NCI-H2107 treated with DMSO at 0.1 percent for 48 hours (cell line): ENCODE results near the gene FAM120B.

Experiments used
- DNase-seq: peaks from one replicate; lab custom pipeline; 2025; ENCODE audit not compliant: unreplicated experiment; lab: John Stamatoyannopoulos, UW

Gene FAM120B

DNA sequence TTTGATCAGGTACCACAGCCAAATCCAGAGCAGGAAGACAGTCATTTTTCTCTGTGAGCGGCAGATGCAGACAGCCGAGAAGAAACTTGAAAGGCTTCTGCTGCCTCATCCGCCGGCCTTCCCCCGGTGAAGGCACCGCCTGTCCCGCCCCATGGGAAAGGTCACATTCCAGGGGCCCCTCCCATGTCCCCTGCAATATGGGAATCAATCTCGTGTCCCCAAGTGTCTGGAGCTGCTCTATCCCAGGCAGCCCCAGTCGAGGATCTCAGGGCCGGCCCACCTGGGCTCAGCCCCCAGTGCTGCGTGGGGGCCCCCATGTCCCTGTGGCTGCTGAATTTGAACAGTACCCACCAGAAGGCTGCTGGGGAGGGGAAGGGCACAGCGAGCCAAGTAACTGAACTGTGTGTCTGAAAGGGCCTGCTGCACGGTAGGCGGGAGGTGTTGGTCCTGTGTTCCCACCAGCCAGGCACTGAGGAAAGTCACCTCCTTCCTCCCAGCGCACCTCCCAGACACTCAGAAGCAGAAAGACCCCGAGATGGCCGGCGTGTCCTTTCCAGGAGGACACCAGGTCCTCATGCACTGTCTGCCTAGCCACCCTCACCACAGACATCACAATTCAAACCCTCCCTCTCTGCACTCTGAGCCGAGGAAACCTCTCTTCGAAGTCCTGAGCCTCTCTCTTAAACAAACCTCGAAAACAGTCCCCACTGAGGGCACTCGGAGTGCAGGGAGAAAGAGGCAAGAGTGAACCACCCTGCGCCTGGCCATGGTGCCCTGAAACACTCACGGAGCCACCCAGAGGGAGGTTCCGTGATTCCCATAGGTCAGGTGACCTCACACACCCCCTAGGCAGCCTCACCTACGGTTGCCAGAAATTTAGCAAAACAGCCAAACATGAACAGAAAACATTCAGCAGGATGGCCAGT lies 147.3 kb downstream of the FAM120B start:
- no peak for DNase-seq

DNA sequence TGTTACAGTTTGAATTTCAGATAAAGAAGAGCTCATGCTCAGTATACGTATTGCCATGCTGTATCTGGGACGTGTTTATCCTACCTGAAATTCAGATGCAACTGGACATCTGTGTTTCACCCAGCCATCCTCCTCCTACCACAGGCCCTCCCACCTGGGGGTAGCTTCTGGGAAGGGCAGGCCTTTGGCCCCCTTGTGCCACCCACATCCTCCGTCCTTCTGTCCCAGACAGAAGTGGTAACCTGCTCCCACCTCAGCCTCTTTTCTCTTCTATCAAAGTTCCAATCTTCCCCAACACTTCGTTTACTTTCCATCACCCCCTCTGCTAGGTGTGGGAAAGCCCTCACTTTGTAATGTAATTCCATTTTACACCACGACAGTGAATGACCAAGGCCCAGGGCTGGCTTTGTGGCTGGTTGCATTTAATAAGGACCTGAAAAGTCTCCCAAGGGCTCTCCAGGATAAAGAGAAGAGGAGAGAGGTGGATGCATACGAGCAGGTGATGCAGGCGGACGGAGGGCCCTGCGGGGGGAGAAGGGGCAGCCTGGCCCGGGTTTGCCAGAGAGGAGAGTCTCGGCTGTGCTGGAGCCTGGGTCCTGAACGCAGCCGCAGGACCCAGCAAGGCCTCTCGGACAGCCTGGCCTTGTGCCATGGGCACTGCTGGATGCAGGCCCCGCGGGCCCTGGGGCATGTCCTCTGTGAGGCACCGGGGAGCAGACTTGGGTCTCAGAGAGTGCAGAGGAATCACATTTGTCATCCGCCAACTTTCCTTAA lies 148.1 kb downstream of the FAM120B start:
- peak; percentile 42 for DNase-seq

DNA sequence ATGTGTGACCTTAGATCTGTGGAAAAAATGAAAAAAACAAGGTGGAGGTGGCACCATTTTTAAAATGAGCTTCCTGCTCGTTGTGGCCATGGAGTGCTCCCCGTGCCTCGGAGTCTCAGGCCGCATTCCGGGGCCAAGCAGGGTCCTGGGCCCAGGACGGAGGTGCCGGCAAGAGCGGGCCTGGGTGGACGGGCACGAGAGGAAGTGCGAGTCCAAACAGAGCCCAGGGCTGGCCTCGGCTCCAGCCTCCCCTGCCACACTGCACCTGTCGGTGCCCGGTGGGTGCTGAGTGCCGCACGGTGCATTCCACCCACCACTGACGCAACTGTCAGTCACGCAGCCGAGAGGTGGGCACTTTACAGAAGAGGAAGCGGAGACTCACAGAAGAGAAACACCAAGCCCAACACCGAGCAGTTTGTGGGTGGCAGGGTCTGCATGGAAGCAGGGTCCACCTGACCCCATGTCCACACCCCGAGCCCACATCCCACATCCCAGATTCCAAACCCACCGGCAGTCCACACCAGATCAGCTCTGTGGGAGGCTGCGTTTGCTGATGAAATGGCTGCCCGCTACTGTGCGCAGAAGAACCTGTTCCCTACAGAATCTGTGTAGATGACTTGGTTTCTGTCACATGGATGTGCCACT lies 148.9 kb downstream of the FAM120B start:
- no peak for DNase-seq

DNA sequence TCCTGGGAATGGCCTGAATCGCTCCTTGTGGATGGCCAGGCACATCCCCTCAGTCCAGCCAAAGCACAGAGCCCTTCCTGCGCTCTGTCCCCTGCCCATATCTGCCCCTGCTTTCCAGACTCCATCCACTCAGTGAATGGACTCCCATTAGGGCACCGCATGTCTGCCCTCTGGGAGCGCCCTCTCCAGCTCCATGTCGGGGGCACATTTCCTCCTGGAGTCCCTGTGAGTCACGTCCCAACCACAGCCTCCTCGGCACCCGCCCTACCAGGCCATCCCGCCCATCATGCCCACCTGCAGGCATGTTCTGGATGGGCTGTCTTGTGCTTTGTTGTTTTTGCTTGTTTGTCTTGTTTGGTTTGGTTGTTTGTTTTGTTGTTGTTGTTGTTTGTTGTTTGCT lies 149.8 kb downstream of the FAM120B start:
- no peak for DNase-seq
